Suppressor macrophage treated with lipopolysaccharide for 1 hour (primary cell): ENCODE results near the gene CAV3.
A peak's percentile ranks its signal among the peaks of the same experiment; 100 is the strongest.

Experiments
- DNase-seq, 3 donors: peaks; one replicate each; pipeline ENCODE4 v3.0.0-alpha.2; 2020 to 2022

The CAV3 gene

GRCh38 chr3:8736436-8736835 lies 2.8 kb downstream of the CAV3 start:
- no peak for DNase-seq

GRCh38 chr3:8737301-8737700 lies 3.7 kb downstream of the CAV3 start:
- no peak for DNase-seq

GRCh38 chr3:8737823-8738222 lies 4.2 kb downstream of the CAV3 start:
- DNase-seq, result no peak

GRCh38 chr3:8738639-8739038 lies 5.0 kb downstream of the CAV3 start:
- DNase-seq, result no peak

GRCh38 chr3:8739757-8740504 lies 6.3 kb downstream of the CAV3 start:
- DNase-seq, result peak in 1 of 3 donors; percentile 12

- DNase-seq, result peak; percentile 18 to 37 (median 22)
Measured at GRCh38 chr3:8741581-8742261, 8.1 kb downstream of the CAV3 start.

GRCh38 chr3:8743021-8743601 lies 9.5 kb downstream of the CAV3 start:
- DNase-seq, result peak; percentile 20 to 28 (median 28)

- no peak for DNase-seq
Measured at GRCh38 chr3:8743911-8744310, 10.3 kb downstream of the CAV3 start.

GRCh38 chr3:8745619-8746370 lies 12.2 kb downstream of the CAV3 start:
- DNase-seq, result no peak

- no peak for DNase-seq
Measured at GRCh38 chr3:8746780-8747345, 13.3 kb downstream of the CAV3 start.

GRCh38 chr3:8749316-8749715 lies 15.7 kb downstream of the CAV3 start:
- no peak for DNase-seq

GRCh38 chr3:8752832-8753231 lies 19.2 kb downstream of the CAV3 start:
- no peak for DNase-seq

- no peak for DNase-seq
Measured at GRCh38 chr3:8755097-8755496, 21.5 kb downstream of the CAV3 start.

- DNase-seq, result peak; percentile 10 to 28 (median 26)
Measured at GRCh38 chr3:8755564-8756237, 22.1 kb downstream of the CAV3 start.

- DNase-seq, result no peak
Measured at GRCh38 chr3:8756671-8757070, 23.1 kb downstream of the CAV3 start.

GRCh38 chr3:8757551-8758518 lies 24.2 kb downstream of the CAV3 start:
- peak in 1 of 3 donors; percentile 27 for DNase-seq

GRCh38 chr3:8759038-8759707 lies 25.6 kb downstream of the CAV3 start:
- no peak for DNase-seq

GRCh38 chr3:8760091-8760490 lies 26.5 kb downstream of the CAV3 start:
- no peak for DNase-seq

GRCh38 chr3:8760506-8760905 lies 26.9 kb downstream of the CAV3 start:
- no peak for DNase-seq

- DNase-seq, result no peak
Measured at GRCh38 chr3:8761866-8762265, 28.3 kb downstream of the CAV3 start.
